Erythroblast (primary cell): Measurements from ENCODE around the gene SH2D1B.

Source experiments
- GATA1 ChIP-seq: IDR thresholded peaks from 2 replicates; pipeline ENCODE4 v1.6.1; 2011; ENCODE audit warnings: low read depth, mild to moderate bottlenecking, control low read depth, low read length, moderate library complexity
- POLR2A ChIP-seq: IDR thresholded peaks from 2 replicates; pipeline ENCODE4 v1.6.1; 2011; ENCODE audit warnings: mild to moderate bottlenecking, low read length

- TF ChIP-seq POLR2A (no peak), GATA1 (no peak)
Observed at GRCh38 chr1:162416909-162417308, 5.0 kb upstream of the SH2D1B start.
